GM18873 (cell line): ENCODE results near the gene PCNX2.
"Not testable (repeated sequence)": the region's sequence is repeated elsewhere in the genome, so short reads cannot be mapped to it uniquely, and the experiment has no call there.

Experiments used
- ATAC-seq: cut with Tn5 transposase; IDR thresholded peaks from one replicate; pipeline ENCODE4 v1.9.1; 2021; ENCODE audit warnings: mild to moderate bottlenecking, moderate library complexity, moderate number of reproducible peaks; ENCODE audit not compliant: unreplicated experiment, low FRiP score

Gene PCNX2

DNA sequence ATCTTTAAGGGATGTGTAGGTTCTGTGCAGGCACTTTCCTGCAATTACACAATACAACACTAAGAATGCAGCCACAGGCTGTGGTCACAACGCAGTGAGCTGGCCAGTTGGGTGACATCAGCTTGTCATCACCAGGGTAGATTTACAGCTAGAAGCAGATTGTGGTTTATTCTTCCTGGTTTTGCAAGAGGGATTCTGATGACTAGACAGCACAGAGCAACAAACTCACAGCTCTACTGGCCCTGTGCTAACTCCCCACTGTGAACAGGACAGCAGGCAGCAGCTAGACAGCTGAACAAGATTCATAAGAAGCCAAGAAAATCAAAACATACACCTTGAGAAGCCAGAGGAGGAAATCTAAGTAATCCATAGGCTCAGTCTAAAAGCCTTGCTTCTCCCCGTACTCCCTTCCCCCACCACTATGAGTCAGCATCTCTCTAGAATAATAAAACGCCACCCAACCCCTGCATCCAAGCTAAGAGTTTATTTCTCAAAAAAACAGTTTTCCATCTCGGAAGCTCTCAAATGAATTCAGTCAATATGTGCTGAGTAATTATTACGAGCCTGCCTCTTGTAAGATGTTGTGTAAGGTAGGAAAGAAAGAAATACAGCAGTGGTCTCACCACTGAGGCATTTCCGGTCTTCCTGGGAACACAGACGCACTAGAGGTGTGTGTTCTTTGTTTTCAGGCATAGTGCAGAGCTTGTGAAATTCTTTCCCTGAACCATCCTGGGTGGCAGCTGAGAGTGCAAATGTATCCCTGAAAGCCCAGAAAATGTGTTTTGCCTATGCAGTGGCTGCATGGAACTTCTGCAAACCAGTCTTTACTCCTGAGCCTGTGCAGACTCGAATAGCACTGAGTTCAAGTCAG, 182.3 kb downstream of the PCNX2 start:
- no peak for ATAC-seq

DNA sequence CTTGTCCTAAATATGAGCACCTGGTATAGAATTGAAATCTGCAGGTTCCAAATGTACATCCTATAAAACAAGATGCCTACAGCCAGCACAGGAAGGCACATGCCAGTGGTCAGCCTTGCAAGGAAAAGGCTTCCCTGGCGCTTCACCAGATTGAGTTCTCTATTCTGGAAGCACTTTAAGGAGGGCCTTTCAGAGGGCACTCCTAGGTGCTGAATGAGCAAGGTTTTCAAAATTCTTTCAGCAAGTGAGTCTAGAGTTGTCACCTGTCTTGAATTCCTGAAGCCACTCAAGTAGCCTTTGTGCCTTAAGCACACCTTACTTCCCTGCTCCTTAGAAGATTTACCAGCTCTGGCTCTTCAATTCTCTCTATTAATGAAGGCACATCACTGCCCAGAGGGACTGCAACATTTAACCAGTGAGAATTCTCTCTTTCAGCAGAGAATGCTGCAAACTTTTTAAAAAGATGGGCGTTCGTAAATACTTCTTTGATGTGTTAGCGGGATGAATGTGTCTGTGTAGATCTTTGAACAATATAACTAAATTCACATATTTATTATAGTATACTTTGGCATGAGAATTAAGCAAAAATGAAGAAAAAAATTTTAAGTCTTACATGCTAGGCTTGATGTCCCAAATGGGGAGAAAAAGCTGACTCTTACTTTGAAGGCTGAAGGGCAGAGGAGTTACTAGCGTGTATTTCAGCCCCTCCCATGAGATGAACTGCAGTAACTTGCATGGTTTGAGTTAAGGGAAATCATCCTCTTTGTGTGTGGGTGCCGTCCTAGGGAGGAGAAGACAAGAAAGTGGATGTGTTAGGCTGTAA, 183.1 kb downstream of the PCNX2 start:
- ATAC-seq: no peak

DNA sequence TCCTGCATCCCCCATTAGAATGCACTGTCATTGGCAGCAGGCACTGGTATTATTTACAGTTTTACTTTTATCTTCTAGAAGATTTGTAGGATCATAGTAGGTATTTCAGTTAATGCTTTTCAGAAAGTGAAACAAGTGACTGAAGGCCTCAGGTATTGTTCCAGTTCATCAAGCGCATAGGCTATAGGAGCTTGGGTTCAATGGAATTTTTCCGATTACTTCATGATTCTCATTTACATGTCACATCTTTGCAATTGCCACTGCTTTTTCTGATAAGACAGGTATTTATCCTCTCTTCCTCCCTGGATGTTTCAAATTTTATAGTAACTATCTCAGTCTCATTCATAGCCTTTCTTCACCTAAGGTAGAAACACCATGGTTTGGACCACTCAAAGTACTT, 183.8 kb downstream of the PCNX2 start:
- no peak for ATAC-seq

DNA sequence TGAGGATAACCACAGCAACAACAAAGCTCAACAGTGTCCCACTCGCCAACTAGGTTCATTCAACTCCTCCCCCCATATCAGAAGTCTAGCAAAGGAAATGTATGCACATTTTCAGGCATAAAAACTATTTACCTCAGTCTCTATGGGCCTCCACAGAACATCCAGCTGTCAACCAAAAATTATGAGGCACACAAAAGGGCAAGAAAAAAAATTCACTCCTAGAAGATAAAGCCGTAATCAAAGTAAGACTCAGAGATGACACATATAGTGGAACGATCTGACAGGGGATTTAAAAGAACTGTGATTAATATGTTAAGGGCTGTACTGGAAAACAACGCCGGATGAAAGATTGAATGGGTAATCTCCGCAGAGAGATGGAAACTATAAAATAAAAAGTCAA, 186.4 kb downstream of the PCNX2 start:
- ATAC-seq: no peak

DNA sequence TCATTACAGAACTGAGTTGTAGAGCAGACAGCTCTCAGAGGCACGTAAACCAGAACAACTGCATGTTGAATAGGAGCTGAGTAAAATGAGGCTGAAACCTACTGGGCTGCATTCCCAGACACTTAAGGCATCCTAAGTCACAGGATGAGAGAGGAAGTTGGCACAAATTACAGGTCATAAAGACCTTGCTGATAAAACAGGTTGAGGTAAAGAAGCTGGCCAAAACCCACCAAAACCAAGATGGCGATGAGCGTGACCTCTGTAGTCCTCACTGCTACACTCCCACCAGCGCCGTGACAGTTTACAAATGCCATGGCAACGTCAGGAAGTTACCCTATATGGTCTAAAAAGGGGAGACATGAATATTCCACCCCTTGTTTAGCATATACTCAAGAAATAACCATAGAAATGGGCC, 187.8 kb downstream of the PCNX2 start:
- not testable (repeated sequence) for ATAC-seq

DNA sequence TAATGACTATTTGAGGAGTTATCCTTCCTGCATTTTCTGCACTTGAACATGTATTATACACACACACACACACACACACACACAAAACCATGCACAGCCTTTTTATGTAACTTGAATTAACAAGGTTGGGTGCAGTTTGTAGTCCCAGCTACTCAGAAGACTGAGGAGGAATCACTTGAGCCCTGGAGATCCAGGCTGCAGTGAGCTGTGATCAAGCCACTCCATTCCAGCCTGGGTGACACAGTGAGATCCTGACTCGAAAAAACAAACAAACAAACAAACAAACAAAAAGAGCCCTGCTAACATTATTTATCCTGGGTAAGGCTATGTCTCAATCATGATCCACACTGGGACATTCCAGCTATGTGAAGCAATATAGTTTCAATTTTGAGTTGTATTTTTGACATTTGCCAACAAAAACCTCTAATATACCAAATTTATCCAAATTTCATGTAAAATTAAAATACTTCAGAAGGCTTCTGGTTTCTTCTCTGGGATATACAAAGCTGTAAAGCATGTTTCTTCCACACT, 188.3 kb downstream of the PCNX2 start:
- ATAC-seq: no peak

DNA sequence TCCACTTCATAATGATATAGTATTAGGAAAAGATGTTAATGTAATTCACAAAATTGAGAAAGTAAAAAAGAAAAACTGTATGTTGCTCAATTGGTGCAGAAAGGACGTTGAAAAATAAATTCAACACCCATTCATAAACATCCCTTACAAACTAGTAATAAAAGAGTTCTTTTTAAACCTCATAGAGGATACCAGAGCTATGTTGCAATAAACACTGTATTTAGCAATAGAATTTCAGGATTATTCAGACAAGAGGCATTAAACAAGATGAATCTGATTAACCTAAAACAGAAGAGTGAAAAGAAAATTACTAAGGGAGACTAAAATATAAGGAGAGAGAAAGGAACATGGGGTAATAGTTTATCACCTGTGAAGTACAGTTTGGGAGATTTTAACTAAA, 190.3 kb downstream of the PCNX2 start:
- no peak for ATAC-seq

DNA sequence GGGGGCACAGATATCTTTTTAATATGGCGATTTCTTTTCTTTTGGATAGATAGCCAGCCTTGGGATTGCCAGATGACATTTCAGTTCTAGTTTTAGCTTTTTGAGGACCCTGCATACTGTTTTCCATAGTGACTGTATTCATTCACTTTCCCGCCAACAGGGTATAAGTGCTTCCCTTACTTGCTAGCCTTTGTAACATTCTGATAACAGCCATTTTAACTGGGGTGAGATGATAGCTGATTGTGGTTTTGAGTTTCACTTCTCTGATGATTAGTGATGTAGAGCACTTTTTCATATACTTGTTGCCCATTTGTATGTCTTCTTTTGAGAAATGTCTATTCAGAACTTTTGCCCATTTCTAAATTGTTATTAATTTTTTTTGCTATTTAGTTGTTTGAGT, 193.2 kb downstream of the PCNX2 start:
- no peak for ATAC-seq

DNA sequence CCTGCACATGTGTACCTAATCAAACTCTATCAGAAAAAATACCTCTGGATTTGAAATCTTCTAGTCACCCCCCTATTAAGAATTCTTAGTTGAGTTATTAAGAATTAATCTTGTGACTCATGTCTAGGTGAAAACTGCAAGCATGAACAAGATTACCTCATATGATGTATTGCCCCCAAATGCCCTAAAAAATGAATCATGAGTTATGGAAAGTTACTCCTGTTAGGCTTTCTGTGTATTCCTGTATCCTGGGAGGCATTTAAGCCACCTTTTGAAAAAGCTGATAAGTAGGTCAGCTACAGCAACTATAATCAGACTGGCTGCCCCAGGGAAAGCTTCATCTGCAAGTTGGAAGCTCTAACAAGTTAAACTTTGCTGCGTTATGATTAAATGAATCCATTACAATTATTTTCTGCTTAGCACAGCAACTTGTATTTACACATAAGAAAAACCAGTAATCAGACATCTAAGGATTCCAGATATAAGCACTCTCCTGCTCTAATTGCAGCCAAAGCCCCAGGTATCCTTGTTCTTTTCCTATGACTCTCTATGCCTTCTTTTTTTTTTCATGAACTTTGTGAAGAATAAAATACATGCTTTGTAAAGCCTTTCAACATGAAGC, 197.5 kb downstream of the PCNX2 start:
- no peak for ATAC-seq

DNA sequence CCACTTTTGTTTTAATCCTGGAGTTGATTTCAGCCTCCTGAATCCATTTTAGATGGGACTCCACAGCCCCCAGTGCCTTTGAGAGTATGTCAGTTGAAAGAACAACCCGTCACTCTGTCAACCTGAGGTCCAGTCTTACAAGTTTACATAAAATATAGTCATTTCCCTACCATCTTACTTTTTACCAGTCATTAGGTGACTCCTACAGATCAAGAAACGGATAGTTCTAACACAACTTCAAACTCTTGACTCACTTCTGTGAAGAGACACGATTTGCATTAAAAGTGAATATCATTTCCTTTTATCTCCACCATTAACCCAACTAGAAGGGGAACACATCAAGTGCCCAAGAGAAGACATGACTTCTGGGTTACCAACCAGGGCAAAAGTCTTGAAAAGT, 198.0 kb downstream of the PCNX2 start:
- no peak for ATAC-seq

DNA sequence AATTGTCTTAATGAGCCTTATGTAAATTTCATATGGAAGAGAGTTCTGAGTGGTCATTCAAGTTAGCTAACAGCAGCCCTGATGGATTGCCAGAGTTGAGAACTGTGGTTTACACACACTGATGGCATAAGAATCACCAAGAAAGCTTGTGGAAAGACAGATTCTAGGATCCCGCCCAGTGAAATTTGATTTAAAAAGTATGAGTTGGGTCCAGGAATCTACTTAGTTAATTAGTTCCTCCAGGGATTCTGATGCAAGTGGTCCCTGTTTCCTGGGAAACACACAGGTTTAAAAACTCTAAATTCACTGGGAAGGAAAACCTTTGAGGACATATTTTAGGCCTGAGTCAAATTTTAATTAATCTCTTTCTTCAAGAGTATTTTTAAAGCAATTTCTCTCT, 200.8 kb downstream of the PCNX2 start:
- ATAC-seq: no peak

DNA sequence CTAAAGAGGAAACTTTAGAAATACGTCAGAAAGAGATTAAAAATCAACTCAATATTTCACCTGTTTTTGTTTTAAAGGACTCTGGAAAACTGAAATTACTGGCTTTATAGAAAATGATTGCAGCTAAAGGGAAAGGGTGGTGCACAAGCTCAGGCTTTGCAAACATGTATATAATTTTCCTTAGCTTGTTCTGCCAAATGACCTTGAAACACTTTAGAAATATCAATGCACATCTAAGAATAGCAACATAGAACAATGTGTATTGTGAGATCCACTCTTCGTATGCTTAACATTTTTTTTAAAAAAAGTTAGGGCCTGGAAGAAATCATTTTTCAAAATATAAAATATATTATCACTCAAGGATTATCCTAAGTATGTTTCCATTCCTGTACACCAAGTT, 201.3 kb downstream of the PCNX2 start:
- ATAC-seq: no peak

DNA sequence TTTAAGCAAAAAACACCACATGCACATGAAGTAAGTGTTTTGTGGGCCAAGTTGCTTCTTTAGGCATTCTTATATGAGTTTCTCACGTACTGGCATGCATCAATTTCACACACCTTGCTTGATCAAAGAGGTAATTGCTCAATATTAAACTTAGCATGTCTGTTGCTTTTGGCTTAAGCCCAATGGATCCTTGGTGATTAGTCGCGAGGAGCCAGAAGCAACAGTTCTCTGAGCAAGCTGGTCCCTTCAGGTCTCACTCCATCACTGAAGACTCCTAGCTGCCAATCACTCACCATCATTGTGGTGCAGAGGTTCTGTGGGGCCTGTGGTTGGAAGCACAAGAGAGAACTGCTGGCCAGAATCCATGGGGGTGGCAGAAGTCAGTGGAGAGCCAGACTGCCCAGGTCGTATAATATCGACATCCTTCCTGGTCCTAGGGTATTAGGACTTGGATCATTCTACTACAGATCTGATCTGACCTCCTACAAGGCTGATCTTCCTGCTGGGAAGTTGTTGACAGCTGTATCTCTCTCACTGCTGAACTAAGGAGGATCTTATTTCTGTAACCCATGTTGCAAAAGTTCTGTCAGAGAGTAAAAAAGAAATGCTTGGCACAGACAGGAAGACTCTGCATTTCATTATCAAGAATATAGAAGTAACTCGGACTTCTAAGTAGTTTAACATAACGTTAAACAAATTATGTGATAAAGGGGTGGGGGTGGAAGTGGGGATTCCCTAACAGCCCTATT, 204.6 kb downstream of the PCNX2 start:
- no peak for ATAC-seq

DNA sequence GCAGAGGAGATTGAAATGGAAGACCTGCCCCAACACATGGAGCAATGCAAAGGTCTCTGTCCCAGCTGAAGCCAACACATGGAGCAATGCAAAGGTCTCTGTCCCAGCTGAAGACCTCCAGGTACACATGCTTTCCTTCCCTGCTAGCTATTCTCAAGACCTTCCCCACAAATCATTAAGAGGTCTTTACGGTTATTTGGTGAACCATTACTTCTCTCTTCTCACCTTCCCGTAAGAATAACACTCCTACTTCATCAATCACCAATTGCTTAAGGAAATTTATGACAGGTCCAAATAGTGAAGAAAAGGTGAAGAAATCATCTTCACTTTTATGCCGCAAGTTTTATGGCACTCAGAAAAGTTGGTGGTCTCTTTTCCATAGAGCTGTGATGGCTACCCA, 206.3 kb downstream of the PCNX2 start:
- ATAC-seq: no peak

DNA sequence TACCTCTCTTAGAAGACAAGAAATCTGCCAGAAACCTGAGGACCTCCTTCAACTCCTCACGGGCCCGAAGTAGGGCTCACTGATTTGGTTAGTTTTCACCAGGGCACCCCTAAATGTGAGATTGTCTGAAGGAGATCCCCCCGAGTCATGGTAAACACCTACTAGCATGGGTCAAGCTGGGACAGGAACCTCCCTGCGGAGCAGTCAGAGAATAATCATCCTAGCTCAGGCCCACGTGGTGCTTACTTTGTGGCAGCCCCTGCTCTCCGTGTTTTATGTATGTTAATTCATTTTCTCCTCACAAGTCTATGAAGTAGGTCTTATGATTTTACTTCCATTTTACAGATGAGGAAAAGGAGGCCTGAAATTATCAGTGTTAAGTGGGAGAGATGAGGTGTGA, 206.9 kb downstream of the PCNX2 start:
- no peak for ATAC-seq

DNA sequence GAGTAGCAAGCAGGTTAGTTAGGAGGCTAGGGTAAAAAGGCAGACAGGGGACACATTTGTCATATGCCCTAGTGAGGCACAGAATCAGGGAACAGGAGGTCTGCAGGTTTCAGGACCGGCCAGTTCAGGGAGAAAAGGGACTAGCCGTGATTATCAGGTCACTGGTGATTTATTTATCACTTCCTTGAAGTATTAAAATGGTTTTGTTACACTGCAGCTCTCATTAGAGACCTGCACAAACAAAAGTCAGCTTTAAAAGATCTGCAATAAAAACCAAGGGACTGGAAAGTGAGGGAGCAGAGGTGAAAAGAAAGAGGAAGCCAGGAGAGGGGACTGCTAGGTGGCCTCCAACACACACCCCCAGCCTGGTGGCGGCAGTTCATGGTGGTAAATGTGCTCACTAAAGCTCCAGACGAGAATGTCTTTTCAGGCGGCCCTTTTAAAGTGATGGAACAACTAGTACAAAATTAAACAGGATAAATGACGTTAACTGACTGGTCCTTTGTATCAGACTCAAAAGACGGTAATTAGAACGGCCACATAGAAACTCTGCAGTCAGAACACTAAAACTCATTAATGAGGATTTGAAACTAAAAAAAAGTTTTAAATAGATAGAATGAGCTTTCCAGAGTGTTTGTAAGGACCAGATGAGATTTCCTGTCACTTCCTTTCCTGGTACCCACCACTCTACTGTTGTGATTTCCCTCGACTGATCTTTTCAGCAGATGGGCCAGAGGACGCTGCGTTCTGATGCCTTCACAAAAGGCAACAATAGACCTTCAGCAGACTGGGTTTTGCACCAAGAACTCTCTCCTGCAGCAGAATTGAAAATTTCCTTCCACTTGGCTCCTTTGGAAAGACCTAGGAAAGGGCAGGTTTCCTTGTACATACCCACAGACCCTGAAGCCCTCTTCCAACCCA, 208.3 kb downstream of the PCNX2 start:
- no peak for ATAC-seq

DNA sequence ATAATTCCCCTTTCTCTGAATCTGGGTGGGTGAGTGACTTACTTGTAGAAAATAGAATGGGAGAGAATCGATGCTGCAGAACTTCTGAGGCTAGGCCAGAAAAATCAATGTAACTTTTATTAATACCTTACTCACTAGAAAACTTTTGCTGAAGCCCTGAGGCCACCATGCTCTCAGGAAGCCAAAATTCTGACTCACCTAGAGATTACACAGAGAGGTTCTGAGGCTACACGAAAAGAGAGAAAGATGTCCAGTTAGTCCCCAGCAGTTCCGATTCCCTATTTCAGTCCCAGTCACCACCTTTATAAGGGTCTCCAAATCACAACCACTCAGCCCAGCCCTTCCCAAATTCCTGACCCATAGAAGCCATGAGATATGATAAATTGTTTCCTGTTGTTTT, 210.0 kb downstream of the PCNX2 start:
- no peak for ATAC-seq

DNA sequence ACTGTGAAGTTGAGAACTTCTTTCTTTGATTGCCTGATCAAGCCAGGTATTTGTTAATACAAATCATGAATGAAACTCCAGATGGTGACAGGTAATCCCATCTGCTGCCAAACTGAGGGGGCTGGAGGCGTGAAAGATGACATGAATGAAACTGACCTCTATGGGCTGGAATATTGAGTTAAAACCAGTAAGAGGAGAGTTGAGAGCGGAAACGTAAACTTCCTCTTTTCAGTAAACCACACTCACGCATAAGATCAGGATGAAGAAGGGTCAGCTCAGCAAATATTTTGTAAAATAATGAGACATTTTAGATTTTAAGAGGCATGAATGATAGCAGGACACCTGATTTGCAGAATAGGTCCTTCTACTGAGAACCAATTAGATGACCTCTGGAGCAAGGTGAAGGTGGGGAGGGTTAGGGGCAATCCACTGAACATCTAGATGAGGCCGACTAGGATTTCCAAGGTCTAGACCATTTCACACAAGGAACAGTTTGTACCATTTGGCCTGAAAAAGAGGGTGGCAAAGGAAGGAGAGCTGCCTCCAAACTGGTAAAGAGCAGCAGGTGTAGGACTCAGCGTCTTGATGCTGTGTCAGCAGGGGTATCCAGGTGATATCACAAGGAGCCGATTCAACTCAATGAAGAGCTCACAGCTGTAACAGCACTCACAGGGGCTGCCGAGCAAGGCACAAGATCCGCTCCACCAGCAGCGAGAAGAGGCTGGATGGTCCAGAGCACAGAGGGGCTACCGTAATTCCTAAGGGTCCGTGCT, 212.6 kb downstream of the PCNX2 start:
- no peak for ATAC-seq

DNA sequence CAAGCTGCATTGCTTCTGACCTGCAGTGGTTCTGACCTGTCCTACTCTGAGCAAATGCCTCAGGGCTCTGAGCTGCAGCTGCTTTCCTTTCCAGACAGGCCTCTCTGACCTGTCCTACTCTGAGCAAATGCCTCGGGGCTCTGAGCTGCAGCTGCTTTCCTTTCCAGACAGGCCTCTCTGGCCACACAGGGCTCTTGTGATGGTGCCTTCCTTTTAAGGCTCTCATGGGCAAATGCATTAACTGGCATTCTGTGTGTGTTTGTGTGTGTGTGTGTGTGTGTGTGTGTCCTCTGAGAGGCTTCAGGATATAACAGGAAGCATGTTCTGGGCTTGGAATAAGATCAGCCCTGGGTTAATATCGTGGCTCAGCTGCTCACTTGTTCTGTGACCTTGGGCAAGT, 213.8 kb downstream of the PCNX2 start:
- no peak for ATAC-seq
